Naive B cell (primary cell): Measurements from ENCODE around the gene MYEOV. TPM values are rescaled to one million over a fixed set of nuclear protein-coding genes. Genes with fewer than 3 reads are reported as not detected.

Source experiments
- ATAC-seq, 2 donors: fragments of 150-1000 bp; cut with Tn5 transposase; 2 replicates each; pipeline ENCODE4 v1.10.0; 2021; ENCODE audit warnings: low read depth in 2 of 2, mild to moderate bottlenecking in 2 of 2, moderate library complexity in 2 of 2
- DNase-seq: peaks from one replicate; pipeline ENCODE4 v3.0.0; 2022
- H3K27ac Mint-ChIP-seq, 6 donors: one replicate each; pipeline ENCODE4 v1.8.0; 2020 to 2022; ENCODE audit warnings: mild to moderate bottlenecking in 6 of 6, mixed read lengths in 6 of 6, moderate library complexity in 5 of 6, inconsistent platforms in 2 of 6
- H3K27me3 Mint-ChIP-seq, 3 donors: one replicate each; pipeline ENCODE4 v1.8.0; 2021 to 2022; ENCODE audit warnings: mixed read lengths in 3 of 3, mild to moderate bottlenecking in 1 of 3
- H3K36me3 Mint-ChIP-seq, 2 donors: one replicate each; pipeline ENCODE4 v1.8.0; 2020 to 2022; ENCODE audit warnings: mixed read lengths in 2 of 2, inconsistent platforms in 1 of 2, mild to moderate bottlenecking in 1 of 2
- H3K4me1 Mint-ChIP-seq, 3 donors: one replicate each; pipeline ENCODE4 v1.8.0; 2020 to 2022; ENCODE audit warnings: mixed read lengths in 3 of 3, inconsistent platforms in 1 of 3, mild to moderate bottlenecking in 1 of 3, moderate library complexity in 1 of 3
- H3K4me3 Mint-ChIP-seq, 8 donors: one replicate each; pipeline ENCODE4 v1.8.0; 2020 to 2022; ENCODE audit warnings: mild to moderate bottlenecking in 8 of 8, mixed read lengths in 8 of 8, moderate library complexity in 8 of 8, inconsistent platforms in 2 of 8
- H3K9me3 Mint-ChIP-seq, 7 donors: one replicate each; pipeline ENCODE4 v1.8.0; 2020 to 2022; ENCODE audit warnings: mixed read lengths in 7 of 7, mild to moderate bottlenecking in 5 of 7, inconsistent platforms in 2 of 7, moderate library complexity in 1 of 7
- polyA plus RNA-seq, 6 donors: library from polyadenylated mRNA; unstranded; fragments of 300-500 nt; fragmentation: Illumina TruSeq; gene quantifications; one replicate each; pipeline ENCODE4 v1.2.3, GENCODE V29; 2021; ENCODE audit warnings: low read depth in 6 of 6

MYEOV gene
- polyA plus RNA-seq, 6 donors from 2014 or later = 0.25 TPM; not detected in 5

DNA sequence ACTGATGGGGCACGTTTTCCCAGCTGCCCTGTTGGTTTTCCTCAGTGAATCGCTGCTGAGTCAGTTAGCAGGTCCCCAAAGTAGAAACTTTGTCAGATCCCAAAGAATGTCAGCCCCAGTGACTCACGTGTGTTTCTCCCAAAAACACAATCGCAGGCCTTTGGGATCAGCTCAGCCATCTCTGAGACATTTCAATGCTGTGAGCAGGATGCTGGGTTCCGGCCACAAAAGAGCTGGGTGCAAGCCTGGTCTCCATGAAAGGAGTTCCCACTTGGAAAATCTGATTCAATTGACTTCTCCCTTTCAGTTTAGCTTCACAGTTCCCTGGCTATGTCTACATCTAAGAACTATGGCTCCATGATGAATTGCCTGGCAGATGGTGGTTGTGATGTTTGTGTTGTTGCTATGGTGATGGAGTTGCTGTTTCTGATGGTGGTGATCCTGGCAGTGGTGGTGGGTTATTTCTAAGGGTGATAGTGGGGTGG lies 28.0 kb downstream of the MYEOV start:
- ATAC-seq (no peak), DNase-seq (no peak)
- H3K27me3 Mint-ChIP-seq = no peaks in the 10 kb centered on the region
- peaks cover 0 to 7% of the 10 kb centered on the region in 2 donors for H3K36me3 Mint-ChIP-seq
- peaks cover 3 to 15% (median 7%) of the 10 kb centered on the region in 7 donors for H3K9me3 Mint-ChIP-seq
- H3K27ac Mint-ChIP-seq = peak overlapping the region in 1 of 6 donors; percentile 33
- no peak overlapping the region for H3K4me3 Mint-ChIP-seq
- H3K4me1 Mint-ChIP-seq = no peaks in the 10 kb centered on the region

DNA sequence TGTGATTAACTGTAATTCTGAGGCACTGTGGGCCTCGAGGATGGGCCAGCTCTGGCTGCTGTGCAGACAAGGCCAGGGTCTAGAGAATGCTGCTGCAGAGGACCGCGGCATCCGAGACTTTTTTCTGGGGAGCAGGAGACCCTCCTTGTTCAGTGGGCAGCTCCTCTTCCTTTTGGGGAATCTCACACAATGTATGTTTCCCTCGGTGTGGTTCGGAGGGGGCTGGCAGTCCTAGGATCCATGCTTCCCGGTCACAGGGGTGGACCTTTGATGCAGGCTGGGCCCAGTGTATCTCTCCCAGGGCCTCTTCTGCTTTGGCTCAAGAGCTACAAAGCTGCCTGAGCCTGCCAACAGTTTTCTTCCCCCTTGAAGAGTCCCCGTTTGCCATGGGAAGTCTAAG lies 31.5 kb downstream of the MYEOV start:
- ATAC-seq = no peak
- no peak overlapping the region for H3K27ac Mint-ChIP-seq
- H3K36me3 Mint-ChIP-seq = no peaks in the 10 kb centered on the region

DNA sequence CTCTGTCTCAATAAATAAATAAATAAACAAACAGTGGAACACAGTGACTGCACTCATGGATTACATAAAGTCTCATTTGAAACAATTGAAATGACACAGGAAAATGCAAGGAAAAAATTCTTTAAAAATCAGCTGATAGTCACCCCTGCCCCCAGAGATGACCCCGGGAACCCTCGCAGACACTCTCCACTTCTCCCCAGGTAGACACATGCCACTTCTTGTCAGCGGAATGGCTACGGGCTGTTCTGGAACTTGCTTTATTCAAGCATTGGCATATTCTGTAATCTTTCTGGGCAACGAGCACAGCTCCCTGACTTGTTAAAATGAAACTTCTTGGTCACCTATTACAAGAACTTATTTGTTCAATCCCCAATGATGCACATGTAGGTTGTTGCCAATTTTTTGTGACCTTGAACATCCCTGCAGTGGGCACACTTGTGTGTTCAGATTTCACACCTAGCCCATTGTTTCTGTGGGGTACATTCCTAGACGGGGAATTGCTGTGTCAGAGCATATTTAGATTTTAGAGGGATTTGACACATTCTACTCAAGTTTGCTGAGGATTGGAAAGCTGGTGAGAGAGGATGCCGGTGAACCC lies 32.8 kb downstream of the MYEOV start:
- H3K9me3 Mint-ChIP-seq = peaks cover 0 to 11% (median 4%) of the 10 kb centered on the region in 7 donors
- H3K27me3 Mint-ChIP-seq = no peaks in the 10 kb centered on the region
- H3K4me3 Mint-ChIP-seq = no peak overlapping the region
- H3K36me3 Mint-ChIP-seq = no peaks in the 10 kb centered on the region
- no peaks in the 10 kb centered on the region for H3K4me1 Mint-ChIP-seq
- DNase-seq (no peak), ATAC-seq (no peak)
- peak overlapping the region in 1 of 6 donors; percentile 32 for H3K27ac Mint-ChIP-seq

More for the DNA sequence above, 31.5 kb downstream of the MYEOV start:
- Mint-ChIP-seq H3K4me3 (no peak overlapping the region), H3K4me1 (no peaks in the 10 kb centered on the region), H3K9me3 (peaks cover 0 to 2% (median 0%) of the 10 kb centered on the region in 7 donors), H3K27me3 (no peaks in the 10 kb centered on the region)
- no peak for DNase-seq

DNA sequence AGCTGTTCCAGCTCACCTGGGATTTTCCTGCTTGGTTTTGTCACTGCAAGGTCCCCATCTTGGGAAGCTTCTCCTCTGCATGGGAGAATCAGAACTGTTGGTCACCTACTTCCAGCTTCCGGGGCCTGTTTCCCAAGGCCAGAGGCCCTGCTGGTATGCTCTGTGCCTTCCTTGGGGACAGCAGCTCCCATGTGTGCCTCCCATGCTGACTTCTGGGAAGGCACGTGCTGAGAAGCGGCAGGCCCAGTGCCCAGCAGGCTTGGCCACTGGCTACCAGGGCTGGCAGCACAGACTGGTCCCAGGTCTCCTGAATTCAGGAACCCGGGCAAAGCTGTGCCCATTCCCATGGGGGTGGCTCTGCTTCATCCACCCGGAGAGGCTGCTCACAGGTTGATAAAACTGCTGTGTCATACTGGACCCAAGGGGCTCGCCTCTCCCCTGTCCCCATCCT lies 33.8 kb downstream of the MYEOV start:
- Mint-ChIP-seq H3K4me1 (no peaks in the 10 kb centered on the region), H3K9me3 (peaks cover 0 to 11% (median 5%) of the 10 kb centered on the region in 7 donors), H3K36me3 (no peaks in the 10 kb centered on the region), H3K27me3 (no peaks in the 10 kb centered on the region), H3K4me3 (no peak overlapping the region), H3K27ac (no peak overlapping the region)
- no peak for ATAC-seq
- no peak for DNase-seq

DNA sequence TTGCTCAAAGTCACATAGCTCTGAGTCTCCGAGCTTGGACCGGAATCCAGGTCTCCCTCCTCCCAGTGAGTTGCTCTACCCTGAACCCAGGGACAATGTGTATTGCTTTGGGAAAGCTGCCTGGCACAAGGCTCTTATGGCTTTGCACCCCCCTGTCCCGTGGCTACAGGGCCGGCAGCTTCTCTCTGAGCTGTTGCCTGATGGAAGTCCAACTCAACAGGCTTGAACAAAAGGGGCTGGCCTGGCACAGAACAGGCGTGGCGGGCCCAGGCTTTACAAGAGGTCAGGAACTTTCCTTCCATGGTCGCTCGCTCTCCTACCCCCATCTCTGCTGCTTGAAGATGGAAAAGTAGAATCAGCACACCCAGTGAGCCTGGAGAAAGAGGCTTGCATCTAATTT lies 34.3 kb downstream of the MYEOV start:
- no peak overlapping the region for H3K27ac Mint-ChIP-seq
- H3K36me3 Mint-ChIP-seq = no peaks in the 10 kb centered on the region
- DNase-seq (no peak), ATAC-seq (no peak)
- H3K9me3 Mint-ChIP-seq = peaks cover 0 to 11% (median 5%) of the 10 kb centered on the region in 7 donors
- H3K4me1 Mint-ChIP-seq = no peaks in the 10 kb centered on the region
- H3K27me3 Mint-ChIP-seq = no peaks in the 10 kb centered on the region
- no peak overlapping the region for H3K4me3 Mint-ChIP-seq

DNA sequence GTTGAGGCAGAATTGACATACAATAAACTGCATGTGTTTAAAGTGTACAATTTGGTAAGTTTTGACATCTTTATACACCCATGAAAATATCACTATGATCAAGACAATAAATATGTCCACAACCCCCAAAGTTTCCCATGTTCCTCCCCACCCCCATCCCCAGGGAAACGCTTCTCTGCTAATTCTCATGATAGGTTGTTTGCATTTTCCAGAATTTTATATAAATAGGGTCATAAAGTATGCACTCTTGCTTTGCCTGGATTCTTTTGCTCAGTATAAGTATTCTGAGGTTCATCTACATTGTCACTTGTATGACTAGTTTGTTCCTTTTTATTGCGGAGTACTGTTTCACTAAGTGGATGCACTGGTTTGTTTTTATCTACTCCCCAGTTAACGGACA lies 35.6 kb downstream of the MYEOV start:
- no peaks in the 10 kb centered on the region for H3K4me1 Mint-ChIP-seq
- H3K4me3 Mint-ChIP-seq = no peak overlapping the region
- H3K27me3 Mint-ChIP-seq = no peaks in the 10 kb centered on the region
- H3K36me3 Mint-ChIP-seq = no peaks in the 10 kb centered on the region
- ATAC-seq = no peak
- H3K27ac Mint-ChIP-seq = no peak overlapping the region
- H3K9me3 Mint-ChIP-seq = peaks cover 0 to 11% (median 5%) of the 10 kb centered on the region in 7 donors
- no peak for DNase-seq

DNA sequence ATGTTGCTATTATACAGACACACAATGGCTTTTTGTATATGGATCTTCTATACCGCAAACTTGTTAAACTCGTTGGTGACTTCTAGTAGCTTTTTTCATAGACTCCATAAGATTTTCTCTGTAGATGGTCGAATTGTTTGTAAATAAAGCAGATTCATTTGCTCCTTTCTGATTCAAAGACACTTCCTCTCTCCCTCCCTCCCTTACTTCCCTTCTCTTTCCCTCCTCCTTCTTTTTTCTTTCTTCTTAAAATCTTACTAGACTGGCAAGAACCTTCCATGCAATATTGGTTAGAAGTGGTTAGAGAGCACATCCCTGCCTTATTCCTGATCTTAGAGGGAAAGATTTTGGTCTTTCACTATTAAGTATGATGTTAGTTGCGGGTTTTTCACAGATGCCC lies 36.4 kb downstream of the MYEOV start:
- DNase-seq (no peak), ATAC-seq (no peak)
- no peak overlapping the region for H3K27ac Mint-ChIP-seq
- peaks cover 0 to 11% (median 5%) of the 10 kb centered on the region in 7 donors for H3K9me3 Mint-ChIP-seq
- no peaks in the 10 kb centered on the region for H3K27me3 Mint-ChIP-seq
- no peaks in the 10 kb centered on the region for H3K4me1 Mint-ChIP-seq
- H3K36me3 Mint-ChIP-seq = no peaks in the 10 kb centered on the region
- H3K4me3 Mint-ChIP-seq = no peak overlapping the region

DNA sequence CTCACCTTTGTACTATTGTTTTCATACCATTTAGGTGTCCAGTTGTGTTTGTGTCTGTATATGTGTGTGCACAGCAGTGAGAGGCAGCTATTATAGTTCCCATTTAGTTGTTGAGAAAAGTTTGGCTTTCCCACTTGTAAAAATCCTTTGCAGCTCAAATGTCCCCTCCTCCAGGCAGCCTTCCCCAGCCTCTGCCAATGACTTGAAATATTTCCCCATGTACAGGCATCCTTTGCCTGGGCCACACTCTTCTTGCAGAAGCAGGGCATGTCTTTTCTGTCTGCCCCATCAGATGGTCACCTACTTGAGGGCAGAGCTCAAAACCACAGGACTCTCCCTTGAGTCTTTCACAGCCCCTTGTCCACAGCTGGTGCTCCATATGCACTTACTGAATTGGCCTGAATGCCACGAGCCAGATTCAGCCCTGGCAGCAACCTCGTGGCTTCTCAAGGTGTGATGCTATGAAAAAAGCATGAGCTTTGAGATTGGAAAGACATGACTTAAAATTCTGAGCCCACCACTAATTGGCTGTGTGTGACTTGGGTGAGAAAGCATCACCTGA lies 39.3 kb downstream of the MYEOV start:
- no peak overlapping the region for H3K4me3 Mint-ChIP-seq
- DNase-seq = no peak
- ATAC-seq = no peak

DNA sequence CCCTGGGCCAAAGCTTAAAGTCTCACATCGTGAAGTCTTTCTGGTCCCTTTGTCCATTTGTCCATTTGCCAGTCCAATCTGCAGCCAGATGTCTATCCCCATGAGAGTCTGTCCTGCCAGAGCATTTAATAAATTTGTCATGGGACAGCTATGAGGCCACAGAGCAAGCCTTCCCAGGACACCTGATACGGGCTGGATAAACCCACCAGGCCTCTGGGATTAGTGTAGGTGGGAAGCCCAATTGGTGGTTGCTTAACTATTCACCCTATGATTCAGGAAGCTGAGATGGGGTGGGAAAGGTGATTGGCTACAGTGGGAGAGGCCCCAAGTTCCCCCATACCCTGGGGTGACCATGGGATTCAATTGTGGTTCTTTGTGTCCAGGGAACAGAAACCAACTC lies 39.9 kb downstream of the MYEOV start:
- DNase-seq (no peak), ATAC-seq (no peak)
- Mint-ChIP-seq H3K27ac (no peak overlapping the region), H3K4me1 (peaks cover 14 to 19% (median 18%) of the 10 kb centered on the region in 3 donors), H3K9me3 (peaks cover 0 to 11% (median 6%) of the 10 kb centered on the region in 7 donors), H3K36me3 (no peaks in the 10 kb centered on the region), H3K4me3 (no peak overlapping the region), H3K27me3 (no peaks in the 10 kb centered on the region)

More for the DNA sequence above, 39.3 kb downstream of the MYEOV start:
- H3K27me3 Mint-ChIP-seq = no peaks in the 10 kb centered on the region
- H3K9me3 Mint-ChIP-seq = peaks cover 0 to 11% (median 6%) of the 10 kb centered on the region in 7 donors
- H3K27ac Mint-ChIP-seq = peak overlapping the region in 2 of 6 donors; percentile 2 to 54
- H3K36me3 Mint-ChIP-seq = no peaks in the 10 kb centered on the region
- H3K4me1 Mint-ChIP-seq = peaks cover 10 to 14% (median 13%) of the 10 kb centered on the region in 3 donors

DNA sequence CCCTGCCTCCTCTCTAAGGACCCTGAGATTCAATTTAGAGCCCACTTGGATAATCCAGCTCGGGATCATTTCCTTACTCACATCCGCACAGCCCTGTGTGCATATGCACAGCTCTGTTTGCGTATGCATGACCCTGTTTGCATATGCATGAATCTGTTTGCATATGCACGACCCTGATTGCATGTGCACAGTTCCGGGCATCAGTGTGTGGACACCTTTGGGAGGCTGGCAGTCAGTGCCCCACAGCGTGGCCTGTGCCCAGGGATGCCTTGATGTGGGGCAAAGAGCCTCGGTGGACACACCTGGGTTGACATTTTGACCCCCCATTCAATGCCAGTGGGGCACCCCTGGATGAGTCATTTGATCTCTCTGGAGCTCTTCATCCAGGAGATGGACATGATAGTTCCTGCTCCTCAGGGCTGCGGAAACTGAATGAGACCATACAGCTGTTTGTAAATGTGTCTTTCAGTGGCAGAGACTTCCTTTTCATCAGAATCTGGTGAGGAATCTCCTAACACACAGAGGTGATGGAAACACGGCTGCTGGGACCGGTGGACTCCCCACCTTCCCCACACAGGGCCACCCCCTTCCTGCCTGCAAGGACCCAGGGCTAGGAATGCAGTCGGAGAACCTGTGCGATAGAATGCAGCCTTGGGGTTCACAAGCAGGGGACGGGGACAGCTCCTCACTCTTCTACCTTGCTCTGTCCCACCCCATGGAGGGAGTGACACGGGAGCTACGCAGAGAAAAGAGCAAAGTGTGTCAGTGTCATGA lies 41.2 kb downstream of the MYEOV start:
- Mint-ChIP-seq H3K4me1 (peaks cover 15 to 25% (median 21%) of the 10 kb centered on the region in 3 donors), H3K9me3 (peaks cover 4 to 14% (median 6%) of the 10 kb centered on the region in 7 donors), H3K27ac (no peak overlapping the region), H3K27me3 (no peaks in the 10 kb centered on the region), H3K36me3 (peaks cover 0 to 7% of the 10 kb centered on the region in 2 donors), H3K4me3 (peak overlapping the region in 2 of 8 donors; percentile 49 to 75)
- no peak for DNase-seq
- no peak for ATAC-seq

DNA sequence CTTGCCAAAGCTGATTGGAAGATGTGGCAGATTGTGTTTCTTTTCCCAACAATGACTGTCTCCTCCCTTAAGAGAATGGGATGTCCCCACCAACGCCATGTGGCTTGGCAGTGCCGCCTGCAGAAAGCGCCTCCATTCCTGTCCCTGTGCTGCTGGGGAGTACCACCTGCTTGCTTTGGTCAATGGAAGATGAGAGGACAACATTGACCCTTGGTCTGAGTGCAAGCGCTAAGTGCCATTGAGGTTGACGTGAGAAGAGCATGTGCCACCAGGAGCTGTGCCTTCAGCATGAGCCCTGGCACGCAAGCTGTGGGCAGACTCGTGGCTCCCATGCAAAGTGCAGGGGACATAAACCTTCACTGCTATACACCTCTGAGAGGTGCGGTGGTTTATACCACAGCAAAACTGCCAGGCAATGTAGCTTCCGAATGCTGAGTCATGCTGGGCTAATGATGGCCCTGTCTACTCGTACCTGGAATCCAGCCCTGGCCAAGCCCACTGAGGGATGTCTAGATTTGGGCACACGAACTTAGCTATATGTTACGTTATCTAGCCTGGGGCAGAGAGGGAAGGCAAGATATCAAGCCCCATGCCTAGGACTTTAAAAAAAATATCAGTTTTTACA lies 41.9 kb downstream of the MYEOV start:
- H3K4me1 Mint-ChIP-seq = peaks cover 15 to 25% (median 21%) of the 10 kb centered on the region in 3 donors
- H3K36me3 Mint-ChIP-seq = peaks cover 0 to 7% of the 10 kb centered on the region in 2 donors
- peak overlapping the region in 2 of 8 donors; percentile 24 to 47 for H3K4me3 Mint-ChIP-seq
- DNase-seq = no peak
- H3K27me3 Mint-ChIP-seq = no peaks in the 10 kb centered on the region
- peak overlapping the region in 1 of 6 donors; percentile 48 for H3K27ac Mint-ChIP-seq
- no peak for ATAC-seq
- peaks cover 3 to 14% (median 7%) of the 10 kb centered on the region in 7 donors for H3K9me3 Mint-ChIP-seq

DNA sequence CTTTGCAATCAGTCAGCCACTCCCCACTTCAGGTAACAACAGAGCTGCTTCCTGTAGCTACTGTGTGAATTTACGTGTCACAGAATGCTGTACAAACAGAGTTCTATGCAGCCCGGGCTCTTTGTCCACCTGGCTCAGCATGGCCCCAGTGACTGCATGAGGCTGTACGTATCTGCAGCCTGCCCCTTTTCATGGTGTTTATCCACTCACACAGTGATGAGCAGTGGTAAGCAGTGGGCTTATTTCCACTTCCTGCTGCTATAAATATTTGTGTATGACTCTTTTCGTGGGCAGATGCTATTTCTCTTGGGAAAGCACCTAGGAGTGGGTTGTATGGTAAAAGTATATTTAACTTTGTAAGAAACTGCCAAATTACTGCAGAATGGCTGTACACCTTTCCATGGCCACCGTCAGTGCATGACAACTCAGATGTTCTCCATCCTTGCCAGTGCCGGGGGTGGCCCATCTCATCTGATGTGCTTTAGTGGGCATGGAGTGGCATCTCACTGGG lies 43.3 kb downstream of the MYEOV start:
- H3K4me1 Mint-ChIP-seq = peaks cover 15 to 25% (median 21%) of the 10 kb centered on the region in 3 donors
- no peaks in the 10 kb centered on the region for H3K27me3 Mint-ChIP-seq
- ATAC-seq (peak; percentile 90), DNase-seq (peak; percentile 32)
- H3K4me3 Mint-ChIP-seq = peak overlapping the region in 6 of 8 donors; percentile 29 to 81 (median 73)
- peaks cover 0 to 7% of the 10 kb centered on the region in 2 donors for H3K36me3 Mint-ChIP-seq
- H3K27ac Mint-ChIP-seq = peak overlapping the region in 5 of 6 donors; percentile 41 to 88 (median 59)
- H3K9me3 Mint-ChIP-seq = peaks cover 0 to 6% (median 4%) of the 10 kb centered on the region in 7 donors
